SJSA1 (cell line): ENCODE data around the gene TRIM65. TPM values are rescaled to one million over a fixed set of nuclear protein-coding genes. Genes with fewer than 3 reads are reported as not detected.
"Not testable (repeated sequence)": the region's sequence is repeated elsewhere in the genome, so short reads cannot be mapped to it uniquely, and the experiment has no call there.

ENCODE experiments used
- DNase-seq, 2 experiments: peaks; one replicate each; pipeline ENCODE4 v3.0.0-alpha.2; 2015 to 2020; ENCODE audit warnings: low spot score in 2 of 2, low read depth in 1 of 2
- H3K27ac ChIP-seq: fragments of 250-450 bp; sonication (Bioruptor Pico); 2 replicates; pipeline ENCODE4 v1.5.1; 2020; ENCODE audit warnings: mild to moderate bottlenecking, moderate library complexity
- H3K27me3 ChIP-seq: fragments of 250-450 bp; sonication (Bioruptor Pico); replicated peaks from 2 replicates; pipeline ENCODE4 v1.5.1; 2020; ENCODE audit warnings: mild to moderate bottlenecking, moderate library complexity
- H3K36me3 ChIP-seq: fragments of 250-450 bp; sonication (Bioruptor Pico); 2 replicates; pipeline ENCODE4 v1.5.1; 2020; ENCODE audit warnings: mild to moderate bottlenecking
- H3K4me1 ChIP-seq: fragments of 250-450 bp; sonication (Bioruptor Pico); replicated peaks from 2 replicates; pipeline ENCODE4 v1.6.1; 2021; ENCODE audit warnings: mild to moderate bottlenecking
- H3K4me3 ChIP-seq: fragments of 250-450 bp; sonication (Bioruptor Pico); 2 replicates; pipeline ENCODE4 v1.5.1; 2020; ENCODE audit warnings: mild to moderate bottlenecking
- H3K9me3 ChIP-seq: fragments of 250-450 bp; sonication (Bioruptor Pico); replicated peaks from 2 replicates; pipeline ENCODE4 v1.5.1; 2020; ENCODE audit warnings: mild to moderate bottlenecking
- total RNA-seq: library from RNA; depleted of rRNA; stranded (reverse); fragments of >200 nt; shearing (Covaris generic); gene quantifications from 2 replicates; pipeline ENCODE4 v1.2.3, GENCODE V29; 2014

Gene TRIM65
- total RNA-seq, 1 experiment from 2014 or later: 17.6 TPM

- Histone ChIP-seq H3K36me3 (peaks cover 10% of the 10 kb centered on the region; the same call in 1 of the 2 replicates), H3K9me3 (no peaks in the 10 kb centered on the region), H3K4me3 (no peak overlapping the region), H3K27me3 (no peaks in the 10 kb centered on the region), H3K27ac (peak overlapping the region; percentile 67), H3K4me1 (peaks cover 48% of the 10 kb centered on the region)
- peak; percentile 77 to 88 for DNase-seq
Measured at GRCh38 chr17:75872434-75873351, 24.1 kb downstream of the TRIM65 start.

GRCh38 chr17:75870228-75870627 is 26.5 kb downstream of the TRIM65 start:
- H3K36me3 ChIP-seq, H3K4me3 ChIP-seq, DNase-seq, H3K9me3 ChIP-seq, H3K27me3 ChIP-seq, H3K27ac ChIP-seq: not testable (repeated sequence)
- peaks cover 29% of the 10 kb centered on the region for H3K4me1 ChIP-seq

- peaks cover 36% of the 10 kb centered on the region for H3K4me1 ChIP-seq
- H3K36me3 ChIP-seq: no peaks in the 10 kb centered on the region
- no peak overlapping the region for H3K4me3 ChIP-seq
- H3K9me3 ChIP-seq: no peaks in the 10 kb centered on the region
- no peaks in the 10 kb centered on the region for H3K27me3 ChIP-seq
- DNase-seq: peak; percentile 64 to 72
- H3K27ac ChIP-seq: peak overlapping the region; percentile 54
Measured at GRCh38 chr17:75869282-75870141, 27.2 kb downstream of the TRIM65 start.

- H3K27ac ChIP-seq: peak overlapping the region; percentile 54
- H3K36me3 ChIP-seq: not testable (repeated sequence)
Measured at GRCh38 chr17:75868730-75869281, 27.9 kb downstream of the TRIM65 start.

GRCh38 chr17:75865404-75866188 is 31.2 kb downstream of the TRIM65 start:
- H3K4me1 ChIP-seq: peaks cover 29% of the 10 kb centered on the region
- not testable (repeated sequence) for H3K27me3 ChIP-seq, H3K4me3 ChIP-seq, H3K27ac ChIP-seq, DNase-seq, H3K9me3 ChIP-seq, H3K36me3 ChIP-seq

More at GRCh38 chr17:75868730-75869281, 27.9 kb downstream of the TRIM65 start:
- not testable (repeated sequence) for DNase-seq, H3K27me3 ChIP-seq, H3K9me3 ChIP-seq, H3K4me3 ChIP-seq
- H3K4me1 ChIP-seq: peaks cover 43% of the 10 kb centered on the region

- not testable (repeated sequence) for DNase-seq, H3K4me3 ChIP-seq, H3K9me3 ChIP-seq, H3K36me3 ChIP-seq, H3K27ac ChIP-seq, H3K27me3 ChIP-seq
- H3K4me1 ChIP-seq: peaks cover 28% of the 10 kb centered on the region
Measured at GRCh38 chr17:75864887-75865286, 31.9 kb downstream of the TRIM65 start.

GRCh38 chr17:75864448-75864871 is 32.3 kb downstream of the TRIM65 start:
- Histone ChIP-seq H3K27ac (peak overlapping the region; percentile 10; the same call in 1 of the 2 replicates), H3K9me3 (no peaks in the 10 kb centered on the region), H3K36me3 (no peaks in the 10 kb centered on the region), H3K4me1 (peaks cover 23% of the 10 kb centered on the region), H3K4me3 (no peak overlapping the region), H3K27me3 (no peaks in the 10 kb centered on the region)
- peak; percentile 78 to 86 for DNase-seq

- Histone ChIP-seq H3K27ac (no peak overlapping the region), H3K4me1 (peaks cover 14% of the 10 kb centered on the region), H3K4me3 (no peak overlapping the region), H3K27me3 (no peaks in the 10 kb centered on the region), H3K9me3 (no peaks in the 10 kb centered on the region), H3K36me3 (no peaks in the 10 kb centered on the region)
- no peak for DNase-seq
Measured at GRCh38 chr17:75861927-75862317, 34.8 kb downstream of the TRIM65 start.

- H3K36me3 ChIP-seq, DNase-seq, H3K4me3 ChIP-seq, H3K9me3 ChIP-seq, H3K27ac ChIP-seq, H3K27me3 ChIP-seq: not testable (repeated sequence)
- peaks cover 15% of the 10 kb centered on the region for H3K4me1 ChIP-seq
Measured at GRCh38 chr17:75859358-75859757, 37.4 kb downstream of the TRIM65 start.

GRCh38 chr17:75856062-75856756 is 40.5 kb downstream of the TRIM65 start:
- Histone ChIP-seq H3K36me3 (peaks cover 10% of the 10 kb centered on the region), H3K4me3 (peak overlapping the region; percentile 70), H3K9me3 (no peaks in the 10 kb centered on the region), H3K4me1 (peaks cover 30% of the 10 kb centered on the region), H3K27me3 (no peaks in the 10 kb centered on the region), H3K27ac (peak overlapping the region; percentile 56)
- DNase-seq: peak in 1 of 2 experiments; percentile 66

- no peaks in the 10 kb centered on the region for H3K9me3 ChIP-seq
Measured at GRCh38 chr17:75855310-75856061, 41.3 kb downstream of the TRIM65 start, which contains the start of gene WBP2. Gene WBP2 (minus strand): TSS chr17:75855335. CDS start chr17:75855297, 38 bp downstream.

GRCh38 chr17:75854881-75855309 is 41.9 kb downstream of the TRIM65 start:
- Histone ChIP-seq H3K4me1 (peaks cover 30% of the 10 kb centered on the region), H3K27me3 (no peaks in the 10 kb centered on the region), H3K9me3 (no peaks in the 10 kb centered on the region), H3K27ac (peak overlapping the region; percentile 60), H3K4me3 (peak overlapping the region; percentile 70), H3K36me3 (peaks cover 20% of the 10 kb centered on the region)
- no peak for DNase-seq

More at GRCh38 chr17:75855310-75856061, 41.3 kb downstream of the TRIM65 start, which contains the start of gene WBP2:
- H3K4me1 ChIP-seq: peaks cover 30% of the 10 kb centered on the region
- H3K36me3 ChIP-seq: peaks cover 17% of the 10 kb centered on the region
- peak within 1 kb of the TSS; percentile 70 for H3K4me3 ChIP-seq
- peak; percentile 100 for DNase-seq
- H3K27ac ChIP-seq: peak within 1 kb of the TSS; percentile 60
- no peaks in the 10 kb centered on the region for H3K27me3 ChIP-seq
